Effector CD8-positive, alpha-beta T cell (primary cell): ENCODE measurements around the gene LRP4.

Source experiments
- DNase-seq: peaks from one replicate; lab custom pipeline; 2025; lab: John Stamatoyannopoulos, UW

Gene LRP4

DNA sequence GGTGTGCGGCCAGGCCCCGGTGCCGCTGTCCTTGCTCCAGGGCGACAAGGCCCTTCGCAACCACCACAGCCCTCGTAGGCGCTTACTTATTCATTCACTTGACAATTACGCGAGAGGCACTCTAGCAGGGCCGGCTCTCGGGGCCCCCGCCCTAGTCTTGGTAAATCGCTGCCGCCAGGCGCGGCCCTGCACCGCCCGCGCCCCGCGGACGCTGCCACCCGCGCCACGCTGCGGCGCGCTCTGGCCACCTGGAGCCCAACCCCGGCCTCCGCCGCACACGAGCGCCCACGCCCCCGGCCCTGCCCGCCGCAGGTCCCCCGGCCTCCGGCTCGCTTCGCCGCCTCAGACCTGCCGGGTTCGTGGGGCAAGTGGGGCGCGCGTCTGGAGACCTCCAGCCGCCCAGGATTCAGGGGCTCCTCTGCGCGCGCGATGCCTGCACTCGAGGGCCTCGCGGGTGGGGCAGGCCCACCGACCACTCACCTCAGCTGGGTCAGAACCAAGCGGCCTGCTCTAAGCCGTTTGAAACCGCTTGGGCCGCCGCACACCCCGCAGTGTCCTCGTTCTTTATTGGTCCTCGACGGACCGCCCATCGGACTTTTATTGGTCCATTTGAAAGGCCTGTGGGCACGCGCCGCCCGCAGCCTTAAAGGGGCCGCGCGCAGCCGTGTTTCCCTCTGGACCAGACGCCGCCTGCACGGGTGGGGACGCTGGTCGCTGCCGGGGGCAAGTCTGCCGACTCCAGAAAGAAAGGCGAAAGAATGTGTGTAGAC is 72.4 kb downstream of the LRP4 start, which contains the start of gene CKAP5:
Gene CKAP5, minus strand, starts transcription at position 541 of the 770 bp plus-strand sequence. CDS start 25,049 bp downstream, outside the sequence.
- DNase-seq, result peak; percentile 75

DNA sequence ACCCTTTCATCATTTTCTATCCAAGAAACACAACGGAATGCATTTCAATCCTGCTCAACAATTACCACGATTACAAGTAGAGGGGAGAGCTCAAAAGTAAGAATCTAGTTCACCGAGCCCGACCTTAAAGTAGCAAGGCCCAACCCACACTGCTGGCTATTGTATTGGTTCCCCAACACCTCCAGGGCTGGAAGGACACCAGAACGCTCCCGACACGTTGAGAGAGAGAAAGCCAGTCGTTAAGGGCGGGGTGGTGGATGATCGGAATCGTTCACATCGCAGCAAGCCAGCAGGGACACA is 73.0 kb downstream of the LRP4 start:
- DNase-seq, result no peak

DNA sequence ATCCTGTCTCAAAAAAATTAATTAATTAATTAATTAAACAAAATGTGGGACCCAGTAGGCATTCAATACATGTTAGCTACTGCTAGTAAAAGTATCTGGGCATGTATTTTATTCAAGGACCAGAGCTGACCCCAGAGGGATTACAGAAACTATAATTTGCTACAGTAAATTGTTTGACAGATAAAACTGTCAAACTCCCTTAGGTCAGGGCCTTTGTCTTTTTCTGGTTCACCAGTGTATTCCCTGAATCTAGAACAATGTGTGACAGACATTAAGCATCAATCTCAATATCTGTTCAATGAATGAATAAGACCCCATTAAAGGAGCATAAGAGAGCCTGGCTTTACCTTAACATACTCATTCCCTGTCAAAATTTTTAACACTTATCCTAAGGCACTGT is 78.2 kb downstream of the LRP4 start:
- no peak for DNase-seq

DNA sequence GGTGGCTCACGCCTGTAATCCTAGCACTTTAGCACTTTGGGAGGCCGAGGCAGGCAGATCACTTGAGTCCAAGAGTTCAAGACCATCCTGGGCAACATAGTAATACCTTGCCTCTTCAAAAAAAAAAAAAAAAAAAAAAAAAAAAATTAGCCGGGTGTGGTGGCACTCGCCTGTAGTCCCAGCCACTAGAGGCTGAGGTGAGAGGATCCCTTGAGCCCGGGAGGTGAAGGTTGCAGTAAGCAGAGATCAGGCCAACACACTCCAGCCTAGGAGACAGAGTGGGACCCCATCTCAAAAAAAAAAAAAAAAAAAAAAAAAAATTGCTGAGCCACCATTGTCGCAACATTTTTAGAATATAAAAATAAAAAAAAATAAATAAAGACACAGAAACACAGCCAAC is 79.8 kb downstream of the LRP4 start:
- DNase-seq, result no peak

DNA sequence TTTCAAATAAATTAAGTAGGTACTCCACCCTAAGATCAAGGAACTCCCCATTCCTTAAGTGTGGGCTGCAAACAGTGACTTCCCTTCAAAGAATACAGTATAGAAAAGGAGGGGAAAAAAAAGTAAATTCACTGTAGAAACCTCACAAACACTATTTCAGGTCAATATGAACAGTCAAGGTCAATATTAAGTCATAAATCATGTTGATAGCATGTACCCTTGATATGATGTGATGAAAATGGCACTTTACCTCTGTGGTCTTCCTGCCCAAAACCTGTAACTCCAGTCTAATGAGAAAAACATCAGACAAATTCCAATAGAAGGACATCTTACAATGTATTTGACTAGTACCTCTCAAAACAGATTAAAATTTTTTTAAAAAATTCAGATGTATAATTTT is 80.5 kb downstream of the LRP4 start:
- no peak for DNase-seq

DNA sequence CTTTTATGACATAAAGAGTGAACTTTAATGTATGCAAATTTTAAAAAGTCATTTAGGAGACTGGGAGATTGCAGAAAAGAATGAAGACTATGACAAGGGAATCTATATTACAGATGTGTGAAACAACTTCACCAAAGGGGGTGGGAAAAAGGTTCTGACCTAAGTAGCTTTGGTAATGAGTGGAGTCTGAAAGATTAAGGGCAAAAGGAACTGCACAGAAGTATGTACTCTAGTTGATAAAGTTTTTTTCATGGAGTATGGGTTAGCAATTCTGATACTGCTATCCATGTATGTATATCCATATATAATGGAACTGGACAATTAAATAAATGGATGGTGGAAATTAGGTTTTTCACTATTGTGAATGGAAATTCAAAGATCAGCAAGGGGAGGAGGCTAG is 81.5 kb downstream of the LRP4 start:
- no peak for DNase-seq

DNA sequence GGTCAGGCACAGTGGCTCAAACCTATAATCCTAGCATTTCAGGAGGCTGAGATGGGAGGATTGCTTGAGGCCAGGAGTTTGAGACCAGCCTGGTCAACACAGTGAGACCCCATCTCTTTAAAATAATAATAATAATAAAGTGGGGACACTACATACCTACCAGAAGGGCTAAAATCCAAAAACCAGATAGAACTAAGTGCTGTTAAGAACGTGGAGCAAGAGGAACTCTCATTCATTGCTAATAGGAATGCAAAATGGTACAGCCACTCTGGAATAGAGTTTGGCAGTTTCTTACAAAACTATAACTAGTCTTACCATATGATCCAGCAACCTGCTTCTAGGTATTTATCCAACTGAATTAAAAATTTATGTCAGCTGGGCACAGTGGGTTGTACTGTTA is 81.9 kb downstream of the LRP4 start:
- no peak for DNase-seq

DNA sequence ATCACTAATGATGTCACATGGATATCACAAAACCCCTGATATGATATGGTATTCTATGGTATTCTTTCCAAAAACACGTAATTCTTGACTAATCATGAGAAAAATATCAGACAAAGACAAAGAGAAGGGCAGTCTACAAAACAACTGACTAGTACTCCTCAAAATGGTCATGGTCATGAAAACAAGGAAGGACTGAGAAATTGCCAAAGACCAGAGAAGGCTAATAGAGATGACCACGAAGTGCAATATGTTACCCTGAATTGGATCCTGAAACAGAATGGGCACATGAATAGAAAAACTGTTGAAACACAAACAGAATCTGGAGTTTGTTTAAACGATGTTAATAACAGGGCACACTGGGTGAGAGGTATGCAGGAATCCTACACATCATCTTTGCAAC is 82.5 kb downstream of the LRP4 start:
- DNase-seq, result no peak

DNA sequence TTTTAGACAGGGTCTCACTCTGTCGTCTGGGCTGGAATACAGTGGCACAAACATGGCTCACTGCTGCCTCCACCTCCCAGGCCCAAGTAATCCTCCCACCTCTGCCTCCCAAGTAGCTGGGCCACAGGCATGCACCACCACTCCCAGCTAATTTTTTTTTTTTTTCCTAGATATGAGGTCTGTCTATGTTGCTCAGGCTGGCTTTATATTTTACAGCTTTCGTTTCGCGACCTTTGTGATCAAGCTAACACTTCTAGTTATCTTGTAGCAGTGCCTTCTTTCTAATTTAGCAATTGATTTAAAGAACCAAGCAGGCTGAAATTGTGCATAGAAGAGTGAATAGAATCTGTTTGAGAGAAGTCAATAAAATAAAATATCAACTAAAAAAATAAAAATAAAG is 83.5 kb downstream of the LRP4 start:
- DNase-seq, result no peak

DNA sequence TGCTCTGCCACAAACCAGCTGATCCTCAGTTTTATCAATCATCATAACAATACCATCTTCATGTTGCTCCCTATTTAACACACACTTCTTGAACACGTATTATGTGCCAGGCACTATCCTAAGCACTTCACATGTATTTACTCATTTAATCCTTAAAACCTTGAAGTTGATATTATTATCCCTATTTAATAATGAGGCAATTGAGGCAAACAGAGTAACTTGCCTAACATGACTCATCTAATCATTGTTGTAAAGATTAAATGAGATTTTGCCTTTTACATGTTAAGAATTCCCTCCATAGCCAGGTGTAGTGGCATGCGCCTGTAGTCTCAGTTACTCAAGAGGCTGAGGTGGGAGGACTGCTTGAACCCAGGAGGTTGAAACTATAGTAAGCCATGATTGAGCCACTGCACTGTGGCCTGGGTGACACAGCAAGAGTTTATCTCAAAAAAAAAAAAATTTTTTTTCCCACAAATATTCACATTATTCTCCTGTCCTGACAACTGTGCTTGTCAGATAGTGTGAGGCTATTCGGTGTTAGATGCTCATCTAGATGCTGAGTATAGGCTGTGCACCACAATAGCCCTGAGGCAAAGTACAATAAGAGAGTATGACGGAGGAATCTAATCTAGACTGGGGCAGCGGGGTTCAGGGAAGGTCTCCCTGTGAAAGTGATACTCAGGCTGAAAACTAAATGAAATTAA is 85.7 kb downstream of the LRP4 start:
- no peak for DNase-seq

DNA sequence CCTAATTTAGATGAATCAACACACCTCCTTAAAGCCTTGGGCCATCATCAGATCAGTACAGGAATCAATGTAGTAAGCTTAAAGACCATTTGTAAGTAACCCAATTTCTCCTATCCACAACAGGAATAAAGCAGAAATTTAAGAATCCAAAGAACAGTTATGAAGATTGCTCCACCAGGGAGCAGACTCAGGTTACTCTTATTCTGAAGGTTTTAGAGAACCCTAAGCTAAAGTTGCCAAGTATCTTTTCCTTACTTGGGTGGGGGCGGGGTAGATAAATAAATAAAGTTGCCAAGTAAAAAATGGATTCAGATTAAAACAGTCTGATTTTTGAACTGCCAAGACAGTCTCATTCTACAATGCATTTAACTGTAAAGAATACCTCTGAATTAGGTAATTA is 90.4 kb downstream of the LRP4 start:
- no peak for DNase-seq

DNA sequence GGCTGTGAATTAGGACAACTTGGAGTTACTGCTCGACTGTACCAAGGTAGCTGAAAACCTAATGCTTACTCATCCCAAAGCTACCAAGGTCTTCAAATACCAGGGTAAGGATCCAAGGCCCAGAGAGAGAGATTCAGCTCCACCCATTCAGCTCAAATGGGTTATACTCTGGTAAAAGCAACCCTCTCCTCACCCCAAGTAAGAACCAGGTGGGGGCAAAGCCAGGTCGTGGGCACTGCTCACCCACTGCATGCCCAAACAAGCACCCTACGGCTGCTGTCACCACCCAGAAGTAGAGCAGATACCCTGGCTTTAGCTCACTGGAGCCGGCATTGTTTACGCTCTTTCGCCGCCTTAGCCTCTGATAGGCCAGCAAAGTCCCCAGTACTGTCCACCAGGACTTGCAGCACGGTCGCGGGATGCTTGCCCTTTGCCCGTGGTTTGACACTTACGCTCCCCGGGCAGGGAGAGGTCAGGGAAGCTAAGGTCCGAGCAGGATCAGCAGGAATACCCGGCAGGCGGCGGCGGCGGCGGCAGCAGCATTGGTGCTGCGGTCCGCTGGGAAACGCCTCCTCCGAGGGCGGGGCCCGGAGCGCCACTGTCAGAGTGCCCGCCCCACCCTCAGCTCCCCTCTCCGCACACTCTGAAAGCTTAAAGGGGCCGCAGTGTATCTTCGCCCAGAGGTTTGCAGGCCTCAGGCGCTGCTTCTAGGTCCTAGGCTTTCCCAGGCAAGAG is 91.9 kb downstream of the LRP4 start:
- DNase-seq, result peak; percentile 46

DNA sequence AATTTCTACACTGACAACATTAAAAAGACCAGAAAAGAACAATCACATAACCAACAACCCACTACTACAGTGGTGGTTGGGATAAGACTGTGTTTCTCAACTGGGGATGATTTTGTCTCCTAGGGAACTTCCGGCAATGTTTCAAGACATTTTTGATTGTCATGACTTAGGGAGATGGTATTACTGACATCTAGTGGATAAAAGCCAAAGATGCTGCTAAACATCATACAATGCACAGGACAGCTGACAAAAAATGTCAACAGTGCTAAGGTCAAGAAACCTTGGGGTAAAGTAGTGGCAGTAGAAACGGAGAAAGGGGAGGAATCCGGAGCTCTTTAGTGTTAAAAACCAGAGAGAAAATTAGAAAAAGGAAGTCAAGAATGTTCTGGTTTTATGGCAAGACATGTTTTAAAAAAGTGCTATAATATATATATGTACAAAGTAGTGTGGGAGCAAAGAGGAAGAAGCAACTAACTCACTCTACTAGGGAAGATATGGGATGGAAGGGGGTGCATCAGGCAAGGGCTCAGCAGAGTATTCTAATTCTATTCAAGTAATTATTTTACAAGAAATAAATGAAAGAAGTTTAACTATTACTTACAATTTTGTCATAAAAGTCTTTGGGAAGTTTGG is 109.4 kb downstream of the LRP4 start:
- DNase-seq, result no peak
